GM10847 (cell line): ENCODE results near the gene NR6A1.

ENCODE experiments used
- POLR2A ChIP-seq: IDR thresholded peaks from 2 replicates; pipeline ENCODE4 v1.6.1; 2011; ENCODE audit not compliant: insufficient read length; ENCODE audit errors: extremely low read depth

Gene NR6A1

GRCh38 chr9:124730772-124731171 lies 40.3 kb downstream of the NR6A1 start:
- TF ChIP-seq POLR2A, result no peak

GRCh38 chr9:124726886-124727285 lies 44.2 kb downstream of the NR6A1 start:
- no peak for TF ChIP-seq POLR2A

- TF ChIP-seq POLR2A, result no peak
Observed at GRCh38 chr9:124725068-124725452, 46.1 kb downstream of the NR6A1 start.

GRCh38 chr9:124724415-124725067 lies 46.6 kb downstream of the NR6A1 start:
- TF ChIP-seq POLR2A, result no peak

GRCh38 chr9:124723352-124723751 lies 47.8 kb downstream of the NR6A1 start:
- no peak for TF ChIP-seq POLR2A

GRCh38 chr9:124721109-124721906 lies 49.8 kb downstream of the NR6A1 start:
- no peak for TF ChIP-seq POLR2A

- no peak for TF ChIP-seq POLR2A
Observed at GRCh38 chr9:124720429-124721108, 50.5 kb downstream of the NR6A1 start.

- TF ChIP-seq POLR2A, result no peak
Observed at GRCh38 chr9:124718928-124719327, 52.2 kb downstream of the NR6A1 start.

- TF ChIP-seq POLR2A, result no peak
Observed at GRCh38 chr9:124717597-124717996, 53.5 kb downstream of the NR6A1 start.

- TF ChIP-seq POLR2A, result no peak
Observed at GRCh38 chr9:124716808-124717207, 54.3 kb downstream of the NR6A1 start.

- no peak for TF ChIP-seq POLR2A
Observed at GRCh38 chr9:124710766-124711165, 60.3 kb downstream of the NR6A1 start.

GRCh38 chr9:124709292-124709690 lies 61.8 kb downstream of the NR6A1 start:
- TF ChIP-seq POLR2A, result no peak

- no peak for TF ChIP-seq POLR2A
Observed at GRCh38 chr9:124708633-124709291, 62.3 kb downstream of the NR6A1 start.

GRCh38 chr9:124708074-124708473 lies 63.0 kb downstream of the NR6A1 start:
- TF ChIP-seq POLR2A, result no peak

- TF ChIP-seq POLR2A, result no peak
Observed at GRCh38 chr9:124707666-124708065, 63.4 kb downstream of the NR6A1 start.
